Neural cell (in vitro differentiated cells): Measurements from ENCODE around the gene WFDC5. TPM values are rescaled to one million over a fixed set of nuclear protein-coding genes. Genes with fewer than 3 reads are reported as not detected.

ENCODE experiments used
- H2AFZ ChIP-seq: fragments of 200-600, 300-800 bp; sonication (generic), shearing (Covaris generic); 2 replicates; pipeline ENCODE4 v1.6.0; 2014; ENCODE audit warnings: low read depth, mild to moderate bottlenecking, antibody characterized with exemption, low read length, moderate library complexity
- H3F3A ChIP-seq: fragments of 200-600 bp; shearing (Covaris generic); 2 replicates; pipeline ENCODE4 v1.6.1; 2016; ENCODE audit warnings: mild to moderate bottlenecking, moderate library complexity, mixed read lengths, antibody characterized with exemption, low read length; ENCODE audit not compliant: insufficient read depth, poor library complexity, severe bottlenecking
- H3K27ac ChIP-seq: fragments of 200-600, 300-800 bp; sonication (generic), shearing (Covaris generic); 2 replicates; pipeline ENCODE4 v1.5.1; 2014; ENCODE audit warnings: mild to moderate bottlenecking, low read length, moderate library complexity
- H3K27me3 ChIP-seq: fragments of 300-800, 200-600 bp; sonication (generic), shearing (Covaris generic); 2 replicates; pipeline ENCODE4 v1.6.0; 2014; ENCODE audit warnings: mild to moderate bottlenecking, low read depth, low read length, moderate library complexity; ENCODE audit not compliant: insufficient read depth
- H3K36me3 ChIP-seq: fragments of 300-800, 200-600 bp; sonication (generic), shearing (Covaris generic); 2 replicates; pipeline ENCODE4 v1.5.1; 2014; ENCODE audit warnings: mild to moderate bottlenecking, antibody characterized with exemption, low read length, moderate library complexity; ENCODE audit not compliant: insufficient read depth
- H3K4me2 ChIP-seq: fragments of 300-800, 200-600 bp; sonication (generic), shearing (Covaris generic); 2 replicates; pipeline ENCODE4 v1.6.0; 2014; ENCODE audit warnings: mild to moderate bottlenecking, low read length
- H3K4me3 ChIP-seq: fragments of 300-800, 200-600 bp; sonication (generic), shearing (Covaris generic); 2 replicates; pipeline ENCODE4 v1.5.1; 2014; ENCODE audit warnings: mild to moderate bottlenecking, low read length, moderate library complexity
- H3K79me2 ChIP-seq: fragments of 200-600 bp; shearing (Covaris generic); replicated peaks from 2 replicates; pipeline ENCODE4 v1.6.0; 2014; ENCODE audit warnings: mild to moderate bottlenecking, low read length, moderate library complexity; ENCODE audit not compliant: insufficient read depth
- H3K9ac ChIP-seq: fragments of 300-800, 200-600 bp; sonication (generic), shearing (Covaris generic); 2 replicates; pipeline ENCODE4 v1.6.1; 2016; ENCODE audit warnings: mild to moderate bottlenecking, low read length, mixed read lengths
- H3K9me2 ChIP-seq: fragments of 200-600 bp; shearing (Covaris generic); 2 replicates; pipeline ENCODE4 v1.6.1; 2016; ENCODE audit warnings: mild to moderate bottlenecking, low read length, mixed read lengths; ENCODE audit not compliant: insufficient read depth
- H3K9me3 ChIP-seq: fragments of 200-600, 300-800 bp; sonication (generic), shearing (Covaris generic); 2 replicates; pipeline ENCODE4 v1.6.1; 2016; ENCODE audit warnings: mild to moderate bottlenecking, mixed run types, low read length, moderate library complexity, mixed read lengths
- H4K20me1 ChIP-seq: fragments of 200-600 bp; shearing (Covaris generic); 2 replicates; pipeline ENCODE4 v1.6.1; 2016; ENCODE audit warnings: mild to moderate bottlenecking, mixed run types; ENCODE audit not compliant: insufficient read depth
- EZH2 ChIP-seq: fragments of 200-600, 300-800 bp; shearing (Covaris generic), sonication (generic); IDR thresholded peaks from 2 replicates; pipeline ENCODE4 v1.6.1; 2014; ENCODE audit warnings: antibody characterized with exemption, low read length, borderline replicate concordance, mild to moderate bottlenecking; ENCODE audit not compliant: insufficient read depth, poor library complexity, severe bottlenecking
- POLR2AphosphoS5 ChIP-seq: IDR thresholded peaks from 2 replicates; pipeline ENCODE4 v1.6.1; 2012
- SMC3 ChIP-seq: fragments of 450-650 bp; conservative IDR thresholded peaks from 2 replicates; pipeline ENCODE4 v1.6.1; 2014; ENCODE audit warnings: antibody characterized with exemption, mild to moderate bottlenecking, moderate library complexity; ENCODE audit not compliant: poor library complexity
- TAF1 ChIP-seq: IDR thresholded peaks from 2 replicates; pipeline ENCODE4 v1.6.1; 2012; ENCODE audit warnings: low read depth
- polyA plus RNA-seq: library from polyadenylated mRNA; depleted of rRNA; stranded (reverse); fragments of >200 nt; gene quantifications from 2 replicates; pipeline ENCODE4 v1.2.3, GENCODE V29; 2014
- TF ChIP-seq, protein P1 (sequence below): fragments of 450-650 bp; IDR thresholded peaks from 2 replicates; pipeline ENCODE4 v1.5.1; 2014; ENCODE audit warnings: antibody characterized with exemption, mild to moderate bottlenecking, moderate library complexity; ENCODE audit not compliant: poor library complexity, severe bottlenecking
- TF ChIP-seq, protein P2 (sequence below): IDR thresholded peaks from 2 replicates; pipeline ENCODE4 v1.6.1; 2012; ENCODE audit warnings: borderline replicate concordance

The WFDC5 gene
- polyA plus RNA-seq, 1 donor from 2014 or later = not detected

DNA sequence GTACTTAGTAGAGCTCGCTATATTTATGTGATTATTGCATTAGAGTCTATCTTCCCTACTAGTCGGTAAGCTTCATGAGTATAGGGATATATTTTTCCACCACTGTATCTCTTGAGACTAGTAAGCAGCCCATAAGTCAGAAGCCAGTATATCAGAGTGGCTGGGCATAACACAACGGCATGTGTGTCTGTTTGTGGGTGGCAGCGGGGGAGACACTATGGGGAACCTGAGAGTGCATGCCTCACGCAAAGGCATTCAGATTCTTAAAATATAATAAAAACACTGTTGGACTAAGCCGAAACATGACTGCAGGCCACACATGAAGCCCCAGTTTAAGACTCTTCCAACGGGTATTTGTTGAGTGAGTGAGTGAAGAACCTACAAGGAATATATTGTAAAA lies 22.1 kb downstream of the WFDC5 start:
- H3K27ac ChIP-seq = no peak overlapping the region
- H3K9me3 ChIP-seq = no peaks in the 10 kb centered on the region
- H3K36me3 ChIP-seq = no peaks in the 10 kb centered on the region
- no peak overlapping the region for H3K4me3 ChIP-seq
- no peaks in the 10 kb centered on the region for H3F3A ChIP-seq
- TF ChIP-seq, protein P1, sequence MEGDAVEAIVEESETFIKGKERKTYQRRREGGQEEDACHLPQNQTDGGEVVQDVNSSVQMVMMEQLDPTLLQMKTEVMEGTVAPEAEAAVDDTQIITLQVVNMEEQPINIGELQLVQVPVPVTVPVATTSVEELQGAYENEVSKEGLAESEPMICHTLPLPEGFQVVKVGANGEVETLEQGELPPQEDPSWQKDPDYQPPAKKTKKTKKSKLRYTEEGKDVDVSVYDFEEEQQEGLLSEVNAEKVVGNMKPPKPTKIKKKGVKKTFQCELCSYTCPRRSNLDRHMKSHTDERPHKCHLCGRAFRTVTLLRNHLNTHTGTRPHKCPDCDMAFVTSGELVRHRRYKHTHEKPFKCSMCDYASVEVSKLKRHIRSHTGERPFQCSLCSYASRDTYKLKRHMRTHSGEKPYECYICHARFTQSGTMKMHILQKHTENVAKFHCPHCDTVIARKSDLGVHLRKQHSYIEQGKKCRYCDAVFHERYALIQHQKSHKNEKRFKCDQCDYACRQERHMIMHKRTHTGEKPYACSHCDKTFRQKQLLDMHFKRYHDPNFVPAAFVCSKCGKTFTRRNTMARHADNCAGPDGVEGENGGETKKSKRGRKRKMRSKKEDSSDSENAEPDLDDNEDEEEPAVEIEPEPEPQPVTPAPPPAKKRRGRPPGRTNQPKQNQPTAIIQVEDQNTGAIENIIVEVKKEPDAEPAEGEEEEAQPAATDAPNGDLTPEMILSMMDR = no peak
- no peak for TF ChIP-seq EZH2
- TF ChIP-seq SMC3 = no peak
- TF ChIP-seq POLR2AphosphoS5 = no peak
- TF ChIP-seq, protein P2, sequence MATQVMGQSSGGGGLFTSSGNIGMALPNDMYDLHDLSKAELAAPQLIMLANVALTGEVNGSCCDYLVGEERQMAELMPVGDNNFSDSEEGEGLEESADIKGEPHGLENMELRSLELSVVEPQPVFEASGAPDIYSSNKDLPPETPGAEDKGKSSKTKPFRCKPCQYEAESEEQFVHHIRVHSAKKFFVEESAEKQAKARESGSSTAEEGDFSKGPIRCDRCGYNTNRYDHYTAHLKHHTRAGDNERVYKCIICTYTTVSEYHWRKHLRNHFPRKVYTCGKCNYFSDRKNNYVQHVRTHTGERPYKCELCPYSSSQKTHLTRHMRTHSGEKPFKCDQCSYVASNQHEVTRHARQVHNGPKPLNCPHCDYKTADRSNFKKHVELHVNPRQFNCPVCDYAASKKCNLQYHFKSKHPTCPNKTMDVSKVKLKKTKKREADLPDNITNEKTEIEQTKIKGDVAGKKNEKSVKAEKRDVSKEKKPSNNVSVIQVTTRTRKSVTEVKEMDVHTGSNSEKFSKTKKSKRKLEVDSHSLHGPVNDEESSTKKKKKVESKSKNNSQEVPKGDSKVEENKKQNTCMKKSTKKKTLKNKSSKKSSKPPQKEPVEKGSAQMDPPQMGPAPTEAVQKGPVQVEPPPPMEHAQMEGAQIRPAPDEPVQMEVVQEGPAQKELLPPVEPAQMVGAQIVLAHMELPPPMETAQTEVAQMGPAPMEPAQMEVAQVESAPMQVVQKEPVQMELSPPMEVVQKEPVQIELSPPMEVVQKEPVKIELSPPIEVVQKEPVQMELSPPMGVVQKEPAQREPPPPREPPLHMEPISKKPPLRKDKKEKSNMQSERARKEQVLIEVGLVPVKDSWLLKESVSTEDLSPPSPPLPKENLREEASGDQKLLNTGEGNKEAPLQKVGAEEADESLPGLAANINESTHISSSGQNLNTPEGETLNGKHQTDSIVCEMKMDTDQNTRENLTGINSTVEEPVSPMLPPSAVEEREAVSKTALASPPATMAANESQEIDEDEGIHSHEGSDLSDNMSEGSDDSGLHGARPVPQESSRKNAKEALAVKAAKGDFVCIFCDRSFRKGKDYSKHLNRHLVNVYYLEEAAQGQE = no peak
- no peaks in the 10 kb centered on the region for H4K20me1 ChIP-seq
- H3K9ac ChIP-seq = no peak overlapping the region
- H3K4me2 ChIP-seq = no peak overlapping the region
- H3K79me2 ChIP-seq = no peaks in the 10 kb centered on the region
- H2AFZ ChIP-seq = no peak overlapping the region
- no peaks in the 10 kb centered on the region for H3K9me2 ChIP-seq
- H3K27me3 ChIP-seq = no peaks in the 10 kb centered on the region

DNA sequence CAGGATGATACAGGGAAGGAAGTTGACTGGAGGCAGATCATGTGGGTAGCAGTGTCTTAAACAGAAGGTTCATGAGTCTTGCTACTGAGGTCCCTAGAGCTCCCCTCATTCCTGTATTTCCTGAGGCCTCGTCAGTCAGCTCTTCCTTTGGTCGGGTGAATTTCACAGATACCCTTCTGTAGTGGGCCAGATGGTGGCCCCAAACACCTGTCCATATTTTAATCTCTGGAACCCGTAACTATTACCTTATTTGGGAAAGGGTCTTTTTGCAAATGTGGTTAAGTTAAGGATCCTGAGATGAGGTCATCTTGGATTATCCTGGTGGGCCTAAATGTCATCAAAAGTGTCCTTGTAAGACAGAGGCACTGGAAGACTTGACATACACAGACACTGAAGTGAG lies 23.6 kb downstream of the WFDC5 start:
- Histone ChIP-seq H3K36me3 (no peaks in the 10 kb centered on the region), H3K4me3 (no peak overlapping the region), H3K27ac (no peak overlapping the region), H3K79me2 (no peaks in the 10 kb centered on the region), H3K4me2 (no peak overlapping the region), H3F3A (no peaks in the 10 kb centered on the region), H3K9me3 (no peaks in the 10 kb centered on the region), H3K9ac (no peak overlapping the region), H3K9me2 (no peaks in the 10 kb centered on the region), H3K27me3 (no peaks in the 10 kb centered on the region), H4K20me1 (no peaks in the 10 kb centered on the region), H2AFZ (no peak overlapping the region)
- no peak for TF ChIP-seq SMC3
- no peak for TF ChIP-seq TAF1
- TF ChIP-seq, protein P1 = no peak
- no peak for TF ChIP-seq EZH2
- TF ChIP-seq POLR2AphosphoS5 = no peak
- TF ChIP-seq, protein P2 = no peak
